Tibial nerve (tissue), 4 donors: ENCODE results near the gene GPR4. TPM values are rescaled to one million over a fixed set of nuclear protein-coding genes. Genes with fewer than 3 reads are reported as not detected.

Source experiments
- DNase-seq, 2 donors: peaks; one replicate each; pipeline ENCODE4 v3.0.0-alpha.2; 2019; ENCODE audit warnings: low spot score in 2 of 2
- H3K27ac ChIP-seq, 4 donors: fragments of 200-600 bp; sonication (generic) in 3 of 4; one replicate each; pipeline ENCODE4 v1.5.1; 2017 to 2019; ENCODE audit warnings: mild to moderate bottlenecking in 1 of 4
- H3K27me3 ChIP-seq, 2 donors: fragments of 200-600 bp; sonication (generic) in 1 of 2; one replicate each; pipeline versions ENCODE4 v1.5.1 to v1.6.0; 2017 to 2019
- H3K36me3 ChIP-seq, 3 donors: fragments of 200-600 bp; sonication (generic); one replicate each; pipeline ENCODE4 v1.5.1; 2018 to 2019
- H3K4me1 ChIP-seq, 4 donors: fragments of 200-600 bp; sonication (generic) in 3 of 4; one replicate each; pipeline ENCODE4 v1.5.1; 2017 to 2019
- H3K4me3 ChIP-seq, 4 donors: fragments of 200-600 bp; sonication (generic) in 3 of 4; one replicate each; pipeline ENCODE4 v1.5.1; 2017 to 2019; ENCODE audit warnings: mild to moderate bottlenecking in 1 of 4, moderate library complexity in 1 of 4
- H3K9me3 ChIP-seq, 4 donors: fragments of 200-600 bp; sonication (generic) in 3 of 4; one replicate each; pipeline ENCODE4 v1.5.1; 2017 to 2019
- EP300 ChIP-seq, 2 donors: sonication (generic); formaldehyde crosslinking; IDR thresholded peaks; one replicate each; pipeline ENCODE4 v1.6.1; 2017; ENCODE audit warnings: antibody characterized with exemption in 2 of 2, mild to moderate bottlenecking in 1 of 2
- POLR2A ChIP-seq, 2 donors: fragments of 450-650 bp; IDR thresholded peaks; one replicate each; pipeline ENCODE4 v1.6.1; 2017; ENCODE audit warnings: antibody characterized with exemption in 2 of 2, mild to moderate bottlenecking in 2 of 2, moderate library complexity in 2 of 2
- WGBS, 2 donors: methylation state at CpG; one replicate each; pipeline ENCODE4 v1.1.5; 2018; 5-methylcytosine and 5-hydroxymethylcytosine counted together
- total RNA-seq, 4 donors: library from RNA; depleted of rRNA; stranded (reverse); fragments of >200 nt; gene quantifications; one replicate each; pipeline ENCODE4 v1.1.0, GENCODE V29; 2016
- TF ChIP-seq, protein P1 (sequence below), 5 experiments: fragments of 200-600 bp in 3 of 5; fragments of 450-650 bp in 2 of 5; sonication (generic) in 3 of 5; IDR thresholded peaks; one replicate each; pipeline ENCODE4 v1.5.1; 2016 to 2019; ENCODE audit warnings: antibody characterized with exemption in 5 of 5, mild to moderate bottlenecking in 3 of 5, moderate library complexity in 2 of 5

Gene GPR4
- total RNA-seq, 4 donors from 2014 or later = 12.6 to 15.6 (median 13.8) TPM

DNA sequence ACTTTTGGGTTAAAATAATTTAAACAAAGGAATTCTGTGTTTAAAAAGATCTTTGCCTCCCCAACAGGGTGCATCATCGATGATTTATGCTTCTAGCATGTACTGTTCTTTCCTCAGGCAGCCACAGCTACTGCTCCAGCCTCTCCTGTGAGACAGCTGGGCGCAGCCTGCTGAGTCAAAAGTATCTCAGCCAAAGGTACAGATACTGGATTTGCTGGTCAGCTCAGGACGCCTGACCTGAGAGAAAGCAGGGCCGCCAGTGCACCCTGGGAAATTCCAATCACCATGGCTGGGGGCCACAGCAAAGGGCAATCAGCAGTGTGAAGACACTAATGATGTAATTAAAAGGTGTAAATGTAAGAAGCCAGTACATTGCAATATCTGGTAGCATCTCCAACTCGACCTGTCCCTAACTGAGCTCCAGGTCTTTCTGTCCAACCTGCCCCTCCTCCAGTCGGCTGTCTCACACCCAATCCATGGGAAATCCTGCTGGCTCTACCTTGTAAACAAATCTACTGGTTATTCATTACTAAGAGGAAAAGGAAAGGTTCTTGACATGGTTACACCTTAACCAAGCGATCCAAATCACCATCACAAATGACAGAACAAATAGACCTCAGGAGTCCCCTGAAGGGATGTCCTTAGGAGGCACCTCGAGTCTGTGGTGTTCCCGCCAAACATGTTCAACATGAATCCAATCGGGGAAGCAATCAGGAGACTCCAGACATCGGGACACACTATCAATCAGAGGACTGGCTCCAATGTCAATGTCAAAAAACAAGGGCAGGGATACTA is 24.7 kb downstream of the GPR4 start:
- H3K36me3 ChIP-seq = no peaks in the 10 kb centered on the region
- H3K4me1 ChIP-seq = peaks cover 0 to 5% (median 0%) of the 10 kb centered on the region in 4 donors
- no peak overlapping the region for H3K4me3 ChIP-seq
- no peak for TF ChIP-seq EP300 (IDR thresholded peaks at IDR 0.05)
- TF ChIP-seq, protein P1, sequence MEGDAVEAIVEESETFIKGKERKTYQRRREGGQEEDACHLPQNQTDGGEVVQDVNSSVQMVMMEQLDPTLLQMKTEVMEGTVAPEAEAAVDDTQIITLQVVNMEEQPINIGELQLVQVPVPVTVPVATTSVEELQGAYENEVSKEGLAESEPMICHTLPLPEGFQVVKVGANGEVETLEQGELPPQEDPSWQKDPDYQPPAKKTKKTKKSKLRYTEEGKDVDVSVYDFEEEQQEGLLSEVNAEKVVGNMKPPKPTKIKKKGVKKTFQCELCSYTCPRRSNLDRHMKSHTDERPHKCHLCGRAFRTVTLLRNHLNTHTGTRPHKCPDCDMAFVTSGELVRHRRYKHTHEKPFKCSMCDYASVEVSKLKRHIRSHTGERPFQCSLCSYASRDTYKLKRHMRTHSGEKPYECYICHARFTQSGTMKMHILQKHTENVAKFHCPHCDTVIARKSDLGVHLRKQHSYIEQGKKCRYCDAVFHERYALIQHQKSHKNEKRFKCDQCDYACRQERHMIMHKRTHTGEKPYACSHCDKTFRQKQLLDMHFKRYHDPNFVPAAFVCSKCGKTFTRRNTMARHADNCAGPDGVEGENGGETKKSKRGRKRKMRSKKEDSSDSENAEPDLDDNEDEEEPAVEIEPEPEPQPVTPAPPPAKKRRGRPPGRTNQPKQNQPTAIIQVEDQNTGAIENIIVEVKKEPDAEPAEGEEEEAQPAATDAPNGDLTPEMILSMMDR (IDR thresholded peaks at IDR 0.05) = no peak
- no peak for TF ChIP-seq POLR2A (IDR thresholded peaks at IDR 0.05)
- H3K27ac ChIP-seq = no peak overlapping the region
- H3K9me3 ChIP-seq = no peaks in the 10 kb centered on the region
- no peak for DNase-seq
- H3K27me3 ChIP-seq = no peaks in the 10 kb centered on the region
- 39 to 45% methylated on average over 11 of the region's 11 CpGs for WGBS, 2 donors

DNA sequence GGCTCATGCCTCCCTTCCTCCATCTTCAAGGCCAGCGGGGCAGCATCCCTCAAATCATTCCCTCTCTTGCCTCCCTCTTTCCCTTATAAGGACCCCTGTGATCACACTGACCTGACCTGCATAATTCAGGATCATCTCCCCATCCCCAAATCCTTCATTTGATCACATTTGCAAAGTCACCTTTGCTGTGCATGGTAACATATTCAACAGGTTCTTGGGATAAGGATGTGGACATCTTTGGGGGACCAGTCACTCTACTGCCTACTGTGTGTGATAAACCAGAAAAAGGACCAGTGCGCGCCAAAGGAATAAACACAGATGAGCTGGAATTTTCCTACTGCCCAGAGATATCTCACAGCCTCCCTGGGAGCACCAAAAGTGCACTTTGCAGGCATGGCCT is 25.3 kb downstream of the GPR4 start:
- H3K36me3 ChIP-seq = no peaks in the 10 kb centered on the region
- H3K4me3 ChIP-seq = no peak overlapping the region
- no peak overlapping the region for H3K27ac ChIP-seq
- no peaks in the 10 kb centered on the region for H3K9me3 ChIP-seq
- TF ChIP-seq EP300 (IDR thresholded peaks at IDR 0.05) (no peak), POLR2A (IDR thresholded peaks at IDR 0.05) (no peak)
- TF ChIP-seq, protein P1 (IDR thresholded peaks at IDR 0.05) = no peak
- no peaks in the 10 kb centered on the region for H3K27me3 ChIP-seq
- peaks cover 0 to 5% (median 0%) of the 10 kb centered on the region in 4 donors for H3K4me1 ChIP-seq
- WGBS, 2 donors = 29 to 31% methylated on average over 3 of the region's 3 CpGs
- DNase-seq = no peak

DNA sequence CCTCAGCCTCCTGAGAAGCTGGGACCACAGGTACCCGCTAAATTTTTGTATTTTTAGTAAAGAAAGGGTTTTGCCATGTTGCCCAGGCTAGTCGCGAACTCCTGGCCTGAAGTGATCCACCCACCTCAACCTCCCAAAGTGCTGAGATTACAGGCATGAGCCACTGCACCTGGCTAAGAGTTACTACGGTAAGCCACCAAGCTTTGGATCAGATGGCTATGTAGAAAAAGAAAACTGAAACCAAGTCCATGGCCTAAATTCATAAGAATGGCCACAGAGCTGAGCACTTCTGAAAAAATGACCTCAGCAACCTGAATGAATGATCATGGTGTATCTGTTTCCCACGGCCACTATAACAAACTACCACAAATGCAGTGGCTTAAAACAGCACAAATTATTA is 26.8 kb downstream of the GPR4 start:
- no peak for DNase-seq
- no peaks in the 10 kb centered on the region for H3K9me3 ChIP-seq
- H3K4me1 ChIP-seq = no peaks in the 10 kb centered on the region
- H3K36me3 ChIP-seq = no peaks in the 10 kb centered on the region
- H3K27ac ChIP-seq = no peak overlapping the region
- no peak overlapping the region for H3K4me3 ChIP-seq
- H3K27me3 ChIP-seq = no peaks in the 10 kb centered on the region
- TF ChIP-seq POLR2A (IDR thresholded peaks at IDR 0.05) (no peak), EP300 (IDR thresholded peaks at IDR 0.05) (no peak)
- TF ChIP-seq, protein P1 (IDR thresholded peaks at IDR 0.05) = no peak
- 85 to 90% methylated on average over 5 of the region's 5 CpGs for WGBS, 2 donors

DNA sequence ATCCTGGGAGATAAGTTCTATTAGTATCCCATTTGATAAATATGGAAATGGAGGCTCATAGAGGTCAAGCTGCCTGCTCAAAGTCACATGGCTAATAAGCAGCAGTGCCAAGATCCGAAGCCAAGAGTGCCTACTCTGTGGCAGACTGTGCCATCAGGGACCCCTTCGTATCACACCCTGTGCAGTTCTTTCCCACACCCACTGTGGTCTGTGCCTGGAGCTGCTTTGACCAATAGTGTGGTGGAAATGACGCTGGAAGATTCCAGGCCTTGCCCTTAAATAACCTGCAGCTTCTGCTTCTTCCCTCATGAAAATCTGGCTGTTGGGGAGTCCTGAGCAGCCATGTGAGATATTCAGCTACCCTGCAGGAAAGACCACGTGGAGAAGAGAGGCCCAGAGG is 27.5 kb downstream of the GPR4 start:
- WGBS, 2 donors = 67 to 71% methylated on average over 4 of the region's 4 CpGs
- H3K27ac ChIP-seq = no peak overlapping the region
- TF ChIP-seq POLR2A (IDR thresholded peaks at IDR 0.05) = no peak

GRCh38 chr19:45571457-45572220 is 30.4 kb downstream of the GPR4 start:
- Histone ChIP-seq H3K9me3 (no peaks in the 10 kb centered on the region), H3K36me3 (no peaks in the 10 kb centered on the region), H3K27me3 (no peaks in the 10 kb centered on the region), H3K4me1 (peaks cover 0 to 6% (median 0%) of the 10 kb centered on the region in 4 donors), H3K27ac (no peak overlapping the region), H3K4me3 (no peak overlapping the region)
- DNase-seq = no peak
- 87 to 90% methylated on average over 8 of the region's 8 CpGs for WGBS, 2 donors
- TF ChIP-seq, protein P1 (IDR thresholded peaks at IDR 0.05) = no peak
- TF ChIP-seq EP300 (IDR thresholded peaks at IDR 0.05) (no peak), POLR2A (IDR thresholded peaks at IDR 0.05) (no peak)

More for the DNA sequence above, 27.5 kb downstream of the GPR4 start:
- no peak overlapping the region for H3K4me3 ChIP-seq
- no peaks in the 10 kb centered on the region for H3K9me3 ChIP-seq
- no peaks in the 10 kb centered on the region for H3K4me1 ChIP-seq
- no peaks in the 10 kb centered on the region for H3K27me3 ChIP-seq
- no peaks in the 10 kb centered on the region for H3K36me3 ChIP-seq
- DNase-seq = no peak
